ENCODE data around the gene BEND6.

DNA sequence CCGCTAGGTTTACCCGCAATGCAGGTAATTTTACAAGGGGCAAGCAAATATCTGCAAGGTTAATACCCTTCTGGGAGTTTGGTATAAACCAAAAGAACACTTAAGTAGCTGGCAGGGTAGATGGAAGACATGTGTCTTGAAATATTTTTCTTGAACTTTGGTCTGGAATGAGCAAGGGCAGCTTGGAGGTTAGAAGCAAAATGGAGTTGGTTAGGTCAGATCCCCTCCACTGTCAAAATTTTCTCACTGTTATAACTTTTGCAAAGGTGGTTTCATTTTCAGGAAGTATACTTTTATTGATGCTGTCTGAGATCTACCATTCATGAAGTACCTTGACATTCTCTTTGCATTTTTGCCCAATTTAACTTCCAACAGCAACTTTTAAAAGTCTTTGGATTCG, 78.3 kb downstream of the BEND6 start:
- TF ChIP-seq POLR2A (IDR thresholded peaks at IDR 0.05), result no peak
- TF ChIP-seq, protein P1, sequence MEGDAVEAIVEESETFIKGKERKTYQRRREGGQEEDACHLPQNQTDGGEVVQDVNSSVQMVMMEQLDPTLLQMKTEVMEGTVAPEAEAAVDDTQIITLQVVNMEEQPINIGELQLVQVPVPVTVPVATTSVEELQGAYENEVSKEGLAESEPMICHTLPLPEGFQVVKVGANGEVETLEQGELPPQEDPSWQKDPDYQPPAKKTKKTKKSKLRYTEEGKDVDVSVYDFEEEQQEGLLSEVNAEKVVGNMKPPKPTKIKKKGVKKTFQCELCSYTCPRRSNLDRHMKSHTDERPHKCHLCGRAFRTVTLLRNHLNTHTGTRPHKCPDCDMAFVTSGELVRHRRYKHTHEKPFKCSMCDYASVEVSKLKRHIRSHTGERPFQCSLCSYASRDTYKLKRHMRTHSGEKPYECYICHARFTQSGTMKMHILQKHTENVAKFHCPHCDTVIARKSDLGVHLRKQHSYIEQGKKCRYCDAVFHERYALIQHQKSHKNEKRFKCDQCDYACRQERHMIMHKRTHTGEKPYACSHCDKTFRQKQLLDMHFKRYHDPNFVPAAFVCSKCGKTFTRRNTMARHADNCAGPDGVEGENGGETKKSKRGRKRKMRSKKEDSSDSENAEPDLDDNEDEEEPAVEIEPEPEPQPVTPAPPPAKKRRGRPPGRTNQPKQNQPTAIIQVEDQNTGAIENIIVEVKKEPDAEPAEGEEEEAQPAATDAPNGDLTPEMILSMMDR (IDR thresholded peaks at IDR 0.05), result no peak

Measured in body of pancreas (tissue), 4 donors.